Dermis microvascular lymphatic vessel endothelial cell (primary cell): ENCODE data around the gene OSGIN1. TPM values are rescaled to one million over a fixed set of nuclear protein-coding genes. Genes with fewer than 3 reads are reported as not detected.
A peak's percentile ranks its signal among the peaks of the same experiment; 100 is the strongest.

ENCODE experiments used
- DNase-seq, 2 donors: peaks; one replicate each; pipeline versions ENCODE4 v3.0.0 to v3.0.0-alpha.2; 2010; ENCODE audit warnings: low read depth in 2 of 2
- total RNA-seq: library from RNA; depleted of rRNA; stranded (reverse); fragments of >200 nt; gene quantifications from 2 replicates; pipeline ENCODE4 v1.2.1, GENCODE V29; 2014

The OSGIN1 gene
- total RNA-seq, 1 donor from 2014 or later, result 0.77 TPM

DNA sequence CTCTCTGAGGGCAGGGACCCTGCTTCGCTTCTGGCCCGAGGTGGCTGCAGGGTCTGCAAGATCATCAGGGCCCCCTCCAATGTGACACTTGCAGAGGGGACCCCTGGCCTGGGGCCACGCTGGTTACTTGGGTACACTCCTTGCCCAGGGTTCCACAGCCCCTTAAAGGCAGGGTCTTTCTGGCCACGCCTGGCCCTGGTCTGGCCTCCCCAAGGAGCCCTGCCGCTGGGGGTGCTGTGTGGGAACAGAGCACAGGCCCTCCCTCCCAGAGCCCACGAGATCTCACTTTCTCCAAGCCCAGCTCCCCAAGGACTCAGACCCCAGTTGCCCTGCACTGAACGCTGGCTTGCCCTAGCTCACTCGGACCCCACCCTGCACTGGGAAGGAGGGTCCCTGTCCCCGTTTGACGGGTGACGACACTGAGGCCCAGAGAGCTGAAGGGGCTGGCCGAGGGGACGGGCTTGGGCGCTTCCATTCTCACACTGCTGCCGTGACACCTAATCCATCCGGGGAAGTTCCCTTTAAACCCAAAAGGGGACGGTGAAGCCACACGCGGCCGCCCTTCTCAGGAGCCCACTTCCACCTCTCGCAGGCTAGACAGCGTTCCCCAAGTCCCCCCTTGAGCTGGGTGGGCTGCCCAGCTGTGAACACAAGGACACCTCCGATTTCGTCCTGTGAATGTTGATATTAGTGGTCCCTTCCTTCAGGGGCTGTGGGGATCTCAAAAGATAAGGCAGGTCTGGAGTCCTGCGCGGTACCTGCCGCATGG, 26.9 kb upstream of the OSGIN1 start:
- DNase-seq, result no peak

DNA sequence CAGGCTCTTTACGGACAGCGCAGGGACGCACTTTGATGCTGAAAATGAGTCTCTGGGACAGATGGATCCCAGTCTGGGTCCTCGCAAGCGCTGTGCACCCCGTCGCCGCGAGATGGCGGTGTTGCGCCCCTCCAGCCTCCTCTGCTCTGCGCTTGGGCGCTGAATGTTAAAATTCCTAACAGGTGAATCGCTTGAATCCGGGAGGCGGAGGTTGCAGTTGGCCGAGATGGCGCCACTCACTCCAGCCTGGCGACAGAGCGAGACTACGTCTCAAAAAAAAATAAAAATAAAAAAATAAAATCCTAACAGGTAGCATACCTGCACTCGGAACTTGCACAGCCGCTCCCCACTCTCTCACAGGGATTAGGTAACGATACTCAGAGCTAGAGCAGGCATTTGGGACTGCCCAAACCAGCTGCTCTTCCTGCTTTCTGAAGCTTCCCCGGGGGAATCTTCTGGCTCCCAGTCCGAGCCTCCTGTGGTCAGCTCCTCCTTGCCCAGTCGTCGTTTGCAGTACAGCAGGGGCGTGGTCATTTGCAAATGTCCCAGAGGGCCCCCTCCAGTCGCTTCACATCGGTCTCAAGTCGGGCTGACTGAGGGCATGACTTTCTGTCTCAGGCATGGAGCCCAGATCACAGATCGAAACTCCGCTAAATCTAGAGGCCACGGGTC, 26.2 kb upstream of the OSGIN1 start:
- peak; percentile 22 to 54 for DNase-seq

DNA sequence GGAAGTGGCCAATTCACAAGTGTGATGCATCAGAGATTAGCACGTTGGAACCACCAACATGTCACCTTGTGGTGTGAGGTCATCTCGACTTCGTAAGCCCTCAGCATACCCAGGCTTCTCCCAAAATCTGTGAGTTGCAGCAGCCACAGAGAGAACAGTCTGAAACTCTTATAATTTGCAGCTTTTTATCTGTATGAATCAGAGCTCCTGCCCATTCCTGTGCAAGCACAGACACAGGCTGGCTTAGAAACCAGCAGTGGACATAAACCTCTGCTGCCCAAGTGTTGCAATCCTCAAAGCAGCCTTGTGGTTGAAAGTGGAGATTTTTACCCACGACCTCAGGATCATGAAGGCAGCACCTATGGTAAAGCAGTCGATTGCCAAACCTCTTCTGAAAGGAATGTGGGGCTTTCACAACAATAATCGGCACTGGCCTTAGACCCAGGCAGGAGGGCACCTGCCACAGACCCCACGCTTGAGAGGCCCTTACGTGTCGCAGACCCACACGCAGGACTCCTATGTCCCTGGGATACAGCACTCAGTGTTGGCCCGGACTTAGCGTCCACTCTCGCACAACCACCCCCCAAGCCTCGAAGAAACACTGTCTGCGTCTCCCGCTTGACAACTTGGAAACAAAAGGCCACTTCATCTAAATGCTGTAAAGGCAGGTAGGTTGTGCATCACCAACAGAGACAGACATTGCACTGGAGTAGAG, 24.5 kb upstream of the OSGIN1 start:
- DNase-seq, result no peak

DNA sequence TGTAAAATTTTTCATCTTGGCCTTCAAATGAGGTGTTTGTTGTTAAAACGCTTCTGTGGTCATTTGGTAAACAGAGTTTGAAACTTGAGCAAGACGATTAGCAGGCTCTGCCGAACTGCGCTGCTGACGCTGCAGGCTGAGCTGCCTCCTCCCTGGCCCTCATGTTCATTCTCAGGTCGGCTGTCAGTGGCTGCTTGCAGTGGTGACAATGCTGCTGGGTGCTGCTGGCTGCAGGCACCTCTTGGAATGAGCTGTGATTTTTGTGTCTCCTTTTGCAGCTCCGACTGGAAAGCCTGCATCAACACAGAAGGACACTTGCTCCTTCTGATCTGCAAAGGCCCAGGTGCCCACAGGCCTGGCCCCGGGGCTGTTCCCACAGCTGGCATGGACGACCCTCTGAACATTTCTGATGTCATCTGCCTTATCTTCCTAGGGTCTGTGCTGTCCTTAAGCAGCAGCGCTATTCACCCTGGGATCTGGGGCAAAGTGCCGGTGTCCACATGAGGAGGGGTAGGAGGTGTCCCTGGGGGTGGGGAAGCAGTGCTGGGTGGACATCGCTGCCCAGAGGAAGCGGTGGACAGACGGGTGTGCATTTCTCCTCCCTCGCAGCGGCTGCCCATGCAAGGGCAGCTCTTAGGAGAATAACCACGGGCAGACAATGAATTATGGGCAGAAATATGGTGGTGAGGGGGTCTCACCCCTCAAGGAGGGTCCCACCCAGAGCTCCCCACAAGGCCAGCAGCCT, 23.1 kb upstream of the OSGIN1 start:
- DNase-seq, result no peak

DNA sequence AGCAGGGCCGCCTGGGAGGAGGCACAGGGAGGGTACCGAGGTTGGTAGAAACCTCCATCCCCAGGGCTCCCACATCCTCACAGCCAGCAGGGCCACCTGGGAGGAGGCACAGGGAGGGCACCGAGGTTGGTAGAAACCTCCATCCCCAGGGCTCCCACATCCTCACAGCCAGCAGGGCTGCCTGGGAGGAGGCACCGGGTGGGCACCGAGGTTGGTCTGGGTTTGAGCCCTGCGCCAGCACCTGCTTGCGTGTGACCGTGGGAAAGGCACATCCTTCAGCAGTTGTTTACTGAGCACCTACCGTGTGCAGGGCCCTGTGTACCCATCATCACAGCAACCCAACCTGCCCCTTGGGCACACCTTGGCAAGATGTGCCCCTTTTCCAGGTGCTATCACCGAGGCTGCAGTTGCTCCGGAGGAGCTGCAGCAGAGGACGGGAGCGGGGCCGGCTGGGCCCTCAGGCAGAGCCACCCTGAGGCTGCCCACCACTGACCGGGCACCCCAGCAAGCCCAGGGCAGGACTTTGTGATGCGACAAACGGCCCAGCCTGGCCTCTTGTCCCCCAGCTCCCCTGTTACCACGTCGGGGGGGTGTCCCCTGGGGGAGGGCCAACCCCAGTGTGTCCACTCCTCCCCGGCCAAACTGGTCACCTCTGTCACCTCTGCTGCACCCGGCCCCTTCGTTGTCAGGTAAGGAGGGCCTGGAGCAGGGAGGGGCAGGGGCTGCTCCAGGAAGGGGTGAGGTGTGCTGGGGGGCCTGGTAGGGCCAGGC, 22.1 kb upstream of the OSGIN1 start:
- DNase-seq, result no peak

DNA sequence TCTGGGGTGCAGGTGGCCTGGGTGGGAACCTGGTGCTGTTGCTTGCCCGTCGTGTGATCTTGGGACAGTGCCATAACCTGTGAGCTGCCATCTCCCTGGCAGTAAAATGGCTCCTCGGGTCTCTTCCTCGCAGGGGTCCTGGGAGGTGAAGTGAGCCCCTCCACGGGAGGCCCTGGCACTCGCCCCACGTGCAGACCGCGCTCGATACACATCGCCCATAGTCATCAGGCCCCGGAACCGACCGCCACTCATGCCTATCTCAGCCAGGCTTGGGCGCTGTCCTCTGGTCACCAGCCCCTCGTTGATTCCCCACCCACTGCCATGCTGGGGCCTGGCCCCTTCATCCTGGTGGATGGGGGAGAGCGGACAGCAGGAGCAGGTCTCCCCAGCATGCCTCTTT, 21.5 kb upstream of the OSGIN1 start:
- no peak for DNase-seq

DNA sequence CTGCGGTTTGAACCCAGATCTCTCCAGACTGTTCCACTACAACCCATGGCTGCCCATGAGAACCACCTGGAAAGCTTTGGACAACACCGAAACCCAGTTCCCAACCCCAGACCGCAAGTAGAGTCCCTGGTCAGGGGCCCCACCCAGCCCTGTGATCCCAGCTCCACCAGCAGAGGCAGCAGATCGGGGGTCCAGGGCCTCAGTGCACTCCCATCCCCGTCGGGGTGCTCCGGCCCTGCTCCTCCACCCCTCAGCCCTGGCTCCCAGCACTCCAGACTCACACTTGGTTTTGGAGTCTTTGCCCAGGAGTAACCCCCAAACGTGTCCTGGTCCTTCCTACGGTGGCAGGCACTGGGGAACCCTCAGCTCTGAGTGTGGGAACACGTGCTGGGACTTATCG, 20.7 kb upstream of the OSGIN1 start:
- DNase-seq, result no peak

DNA sequence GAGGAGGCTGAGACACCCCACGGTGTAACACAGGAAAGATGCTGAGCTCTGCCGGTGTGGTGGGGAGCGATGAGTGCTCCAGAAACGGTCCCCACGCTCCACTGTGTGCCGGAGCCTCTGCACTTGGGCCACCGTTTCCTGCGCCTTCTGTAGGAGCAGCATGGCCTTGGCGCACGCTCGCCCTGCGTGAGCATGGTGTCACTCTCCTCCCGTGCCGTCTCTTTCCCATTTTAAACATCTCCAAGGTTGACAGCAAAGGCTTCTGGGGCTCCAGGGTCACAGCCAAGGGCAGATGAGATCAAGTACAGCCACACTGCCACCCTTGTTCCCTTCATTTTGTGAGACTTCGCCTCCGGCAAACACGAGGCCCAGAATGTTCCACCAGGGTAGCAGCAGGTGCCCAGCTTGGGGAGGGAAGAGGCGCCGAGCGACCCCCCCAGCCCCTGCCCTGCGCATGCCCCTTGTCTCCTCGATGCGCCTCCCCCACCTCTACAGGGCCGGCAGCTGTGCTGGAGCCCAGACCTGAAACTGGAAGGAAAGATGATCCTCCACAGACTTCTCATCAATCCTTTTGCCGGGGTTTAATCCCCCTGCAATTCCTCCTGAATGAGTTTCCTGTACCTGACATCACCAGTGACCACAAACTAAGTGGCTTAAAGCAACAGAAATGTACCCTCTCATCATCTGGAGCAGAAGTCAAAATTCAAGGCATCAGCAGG, 19.9 kb upstream of the OSGIN1 start:
- no peak for DNase-seq

DNA sequence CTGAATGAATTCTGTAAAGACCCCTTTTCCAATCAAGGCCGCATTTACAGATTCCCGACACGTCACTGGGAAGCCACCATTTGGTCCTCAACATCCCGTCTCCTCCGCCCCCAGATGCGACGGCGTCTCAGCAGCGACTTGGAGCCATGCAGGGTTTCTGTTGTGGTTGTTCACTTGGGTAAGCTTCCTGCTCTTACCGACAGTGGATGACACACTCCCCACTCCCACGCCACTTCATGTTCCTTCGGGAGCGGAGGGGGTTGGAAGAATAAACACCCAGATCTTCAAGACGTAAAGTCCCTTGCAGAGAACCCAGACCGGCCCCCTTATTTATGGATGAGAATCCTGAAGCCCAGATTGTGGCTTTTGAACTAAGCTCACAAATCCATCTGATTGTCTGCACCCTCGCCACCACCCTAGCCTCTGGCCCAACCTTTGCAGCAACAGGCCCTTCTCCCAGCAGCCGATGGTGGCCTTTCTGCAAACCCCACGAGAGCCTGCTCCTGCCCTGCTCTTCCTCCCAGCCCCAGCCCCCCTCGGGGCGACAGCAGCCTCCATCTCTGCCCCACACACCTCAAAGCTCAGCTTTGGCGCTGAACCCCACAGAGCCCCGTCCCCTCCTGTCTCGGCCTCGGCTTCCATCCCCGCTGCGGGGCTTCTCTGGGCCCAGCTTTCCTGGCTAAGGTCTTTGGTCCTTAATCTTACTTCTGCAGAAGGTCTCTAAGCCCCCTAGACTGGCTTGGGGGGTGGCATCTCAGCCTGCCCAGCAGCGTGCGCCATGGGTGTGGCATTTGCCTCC, 19.0 kb upstream of the OSGIN1 start:
- no peak for DNase-seq

DNA sequence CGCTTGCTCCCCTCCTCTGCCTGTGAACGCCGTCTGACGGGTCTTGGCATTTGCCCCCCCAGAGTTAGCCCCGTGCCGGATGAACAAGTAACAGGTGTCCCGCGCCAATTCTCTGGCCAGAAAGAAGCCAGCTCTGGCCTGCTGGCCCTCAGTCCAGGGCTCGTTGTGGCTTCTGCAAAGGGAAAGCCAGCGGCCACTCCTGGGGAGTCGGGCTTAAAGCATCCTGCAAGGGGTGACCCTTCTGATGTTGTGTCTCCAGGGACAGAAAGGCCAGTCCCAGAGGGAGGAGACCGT, 18.4 kb upstream of the OSGIN1 start:
- no peak for DNase-seq

DNA sequence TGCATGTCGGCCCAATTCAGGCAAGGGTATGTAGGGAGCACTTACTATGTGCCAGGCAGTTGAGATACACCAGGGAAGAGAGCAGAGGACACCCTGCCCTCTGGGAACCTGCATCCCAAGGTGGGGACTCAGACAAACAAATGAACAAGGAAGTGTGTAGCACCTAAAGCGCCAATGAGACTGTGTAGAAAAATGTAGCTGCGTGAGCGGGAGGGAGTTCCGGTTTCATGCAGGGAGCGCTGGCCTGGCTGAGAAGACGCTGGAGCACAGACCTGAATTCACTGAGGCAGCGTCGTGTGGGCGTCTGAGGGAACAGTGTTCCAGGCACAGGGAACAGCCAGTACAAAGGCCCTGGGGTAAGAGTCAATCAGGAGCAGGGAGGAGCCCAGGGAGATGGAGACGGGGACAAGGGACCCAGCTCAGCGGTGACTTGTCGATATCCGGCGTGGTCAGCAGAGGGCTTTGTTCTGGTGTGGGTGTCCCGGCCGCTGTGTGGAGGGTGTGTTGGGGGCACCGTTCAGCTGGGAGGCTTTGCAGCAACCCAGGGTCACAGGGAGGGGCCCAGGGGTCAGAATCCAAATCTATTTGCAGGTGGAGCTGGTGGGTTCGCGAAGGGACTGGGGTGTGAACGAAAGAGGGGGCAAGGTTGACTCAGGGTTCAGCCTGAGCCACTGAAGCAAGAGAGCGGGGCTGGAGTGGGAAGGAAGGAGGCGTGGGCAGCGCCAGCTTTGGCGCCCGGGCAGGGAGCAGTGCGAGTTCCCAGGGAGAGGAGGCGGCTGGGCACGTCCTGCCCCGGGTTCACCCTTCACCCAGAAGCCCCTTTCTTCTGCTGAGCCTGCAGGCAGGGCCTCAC, 17.8 kb upstream of the OSGIN1 start:
- no peak for DNase-seq

DNA sequence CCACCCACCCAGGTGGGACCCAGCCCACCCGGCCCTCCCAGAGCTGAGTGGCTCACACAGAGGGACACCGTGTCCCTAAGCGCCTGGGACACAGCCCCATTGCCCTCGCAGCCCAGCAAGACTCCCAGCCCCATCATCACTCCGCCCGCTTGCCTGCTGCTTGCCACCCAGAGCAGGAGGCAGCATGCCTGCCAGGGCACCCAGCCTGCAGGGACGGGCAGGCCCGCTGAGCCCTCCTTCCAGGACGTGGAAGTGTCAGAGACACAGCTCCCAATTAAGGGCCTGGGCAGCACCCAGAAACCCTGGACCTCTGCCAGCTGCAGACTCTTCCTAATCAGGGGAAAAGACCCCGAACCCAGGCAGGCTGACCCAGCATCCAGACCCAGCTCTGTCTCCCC, 17.2 kb upstream of the OSGIN1 start:
- no peak for DNase-seq

DNA sequence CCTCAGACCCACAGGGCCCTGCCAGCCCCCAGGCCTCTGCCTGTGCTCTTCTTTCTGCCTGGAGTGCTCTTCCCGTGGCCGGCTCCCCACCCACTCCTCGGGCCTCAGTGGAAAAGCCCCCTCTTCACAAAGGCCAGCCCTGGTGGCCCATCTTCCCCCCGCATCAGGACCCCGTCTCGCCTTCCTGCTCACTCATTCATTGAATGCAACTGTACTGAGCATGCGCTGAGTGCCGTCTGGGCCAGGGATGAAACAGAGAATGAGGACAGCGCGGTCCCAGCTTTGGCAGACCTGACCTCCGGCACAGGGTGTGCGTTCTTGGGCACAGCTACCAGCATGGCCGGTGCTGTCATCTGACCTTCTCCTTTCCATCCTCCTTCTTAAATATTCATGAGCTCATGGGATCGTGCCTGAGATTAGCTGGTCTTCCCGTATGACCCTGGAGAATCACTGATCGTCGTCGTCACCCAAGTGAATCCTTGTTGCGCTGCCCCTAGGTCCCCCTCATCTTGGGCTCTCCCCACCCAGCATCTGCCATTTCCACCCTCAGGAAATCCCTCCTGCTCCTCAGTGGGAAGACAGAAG, 16.4 kb upstream of the OSGIN1 start:
- DNase-seq, result no peak

DNA sequence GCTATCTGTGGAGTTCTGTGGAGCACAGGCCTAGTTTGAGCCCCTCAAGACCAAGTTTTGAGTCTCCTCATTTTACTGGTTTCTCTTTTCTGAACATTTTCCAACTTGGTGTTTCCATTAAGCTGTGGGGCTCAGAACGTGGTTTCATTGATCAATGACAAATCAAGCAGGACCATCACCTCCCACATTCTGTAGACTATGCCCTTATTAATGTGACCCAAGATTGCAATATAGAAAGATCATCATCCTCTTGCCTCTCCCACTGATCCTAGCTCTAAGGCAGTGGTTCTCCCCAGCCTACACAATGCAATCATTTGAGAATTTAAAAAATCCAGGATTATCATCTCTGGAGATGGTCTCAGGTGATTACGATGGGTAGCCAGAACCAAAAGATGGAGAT, 15.8 kb upstream of the OSGIN1 start:
- no peak for DNase-seq

DNA sequence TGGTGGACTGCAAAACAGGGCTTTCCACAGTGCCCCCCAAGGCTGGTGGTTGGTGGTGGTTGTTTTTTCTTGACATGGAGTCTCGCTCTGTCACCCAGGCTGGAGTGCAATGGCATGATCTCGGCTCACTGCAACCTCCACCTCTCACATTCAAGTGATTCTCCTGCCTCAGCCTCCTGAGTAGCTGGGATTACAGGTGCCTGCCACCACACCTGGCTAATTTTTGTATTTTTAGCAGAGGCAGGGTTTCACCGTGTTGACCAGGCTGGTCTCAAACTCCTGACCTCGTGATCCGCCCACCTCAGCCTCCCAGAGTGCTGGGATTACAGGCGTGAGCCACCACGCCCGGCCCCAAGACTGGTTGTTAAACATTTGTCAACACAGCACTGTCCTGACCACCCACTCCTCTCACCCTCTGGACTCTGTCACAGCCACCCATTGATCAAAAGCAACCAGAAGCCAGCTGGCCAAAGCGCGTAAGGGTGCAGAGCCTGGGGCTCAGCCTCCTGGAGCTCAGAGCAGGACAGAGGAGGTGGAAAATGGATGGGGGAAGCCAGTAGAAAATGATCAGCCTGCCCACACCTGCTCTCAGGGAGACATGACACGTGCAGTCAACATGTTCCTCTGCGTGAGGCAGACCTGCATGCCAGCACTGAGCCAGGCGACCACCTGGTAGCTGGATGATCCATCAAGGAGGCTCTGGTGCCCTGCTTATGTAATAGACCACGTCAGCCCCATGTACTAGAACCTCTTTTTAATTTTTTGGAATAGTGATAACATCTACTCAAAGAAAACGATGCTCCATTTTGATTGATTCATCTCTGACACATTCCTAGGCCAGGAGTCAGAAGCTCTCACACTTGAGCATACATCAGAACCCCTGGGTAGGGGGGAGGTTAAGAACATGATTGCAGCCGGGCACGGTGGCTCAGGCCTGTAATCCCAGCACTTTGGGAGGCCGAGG, 14.8 kb upstream of the OSGIN1 start:
- DNase-seq, result no peak

DNA sequence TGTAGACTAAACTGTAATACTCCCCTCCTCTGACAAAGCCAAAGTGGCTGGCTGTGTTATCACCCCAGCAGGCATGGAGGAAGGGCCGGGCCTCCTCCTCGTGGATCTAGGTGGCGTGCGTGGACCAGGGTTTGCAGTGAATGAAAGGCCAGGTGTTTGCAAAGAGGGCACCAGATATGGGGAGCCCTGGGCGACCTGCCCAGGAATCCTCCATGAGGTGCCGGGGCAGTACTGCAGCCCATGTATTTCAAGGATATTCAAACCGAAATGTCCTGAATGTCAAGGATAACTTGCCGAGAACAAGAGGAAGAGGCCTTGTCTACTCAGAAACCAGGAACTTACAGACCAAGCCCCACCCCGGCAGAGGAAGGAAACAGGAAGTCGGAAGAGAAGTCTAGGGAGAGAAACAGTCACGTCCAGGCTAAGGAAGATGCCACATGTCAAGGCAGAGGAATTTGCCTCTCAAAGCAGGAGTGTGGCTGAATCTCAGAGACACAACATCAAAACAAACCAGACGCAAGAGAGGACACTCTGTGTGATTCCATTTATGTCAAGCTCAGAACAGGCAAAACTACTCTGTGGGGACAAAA, 13.7 kb upstream of the OSGIN1 start:
- no peak for DNase-seq

DNA sequence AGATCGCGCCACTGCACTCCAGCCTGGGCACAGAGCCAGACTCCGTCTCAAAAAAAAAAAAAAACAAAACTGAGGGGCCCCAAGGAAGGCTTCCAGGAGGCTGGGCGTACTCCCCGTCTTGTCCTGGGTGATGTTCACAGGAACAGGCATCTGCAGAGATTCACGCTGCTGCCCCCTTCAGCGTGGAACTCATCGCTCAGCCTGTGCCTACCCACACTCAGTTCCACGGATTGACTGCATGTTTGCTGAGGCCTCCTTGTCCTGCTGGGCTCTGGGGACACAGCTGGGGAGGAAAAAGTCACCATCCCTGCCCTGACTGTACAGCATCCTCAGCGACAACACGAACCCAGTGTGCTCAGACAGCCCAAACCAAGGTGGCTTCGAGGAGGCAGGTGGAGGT, 12.9 kb upstream of the OSGIN1 start:
- no peak for DNase-seq
